SU-DHL-6 (cell line): ENCODE measurements around the gene ITPR2.
"Not testable (repeated sequence)": the region's sequence is repeated elsewhere in the genome, so short reads cannot be mapped to it uniquely, and the experiment has no call there.

ENCODE experiments used
- H2AFZ ChIP-seq: fragments of 200-600 bp; sonication (generic); 2 replicates; pipeline ENCODE4 v1.6.1; 2014; ENCODE audit warnings: low read depth, mild to moderate bottlenecking, moderate library complexity, mixed read lengths, antibody characterized with exemption, low read length; ENCODE audit not compliant: severe bottlenecking
- H3F3A ChIP-seq: fragments of 200-600 bp; shearing (Covaris generic); 2 replicates; pipeline ENCODE4 v1.6.0; 2016; ENCODE audit warnings: antibody characterized with exemption, mild to moderate bottlenecking; ENCODE audit not compliant: insufficient read depth
- H3K27ac ChIP-seq: fragments of 200-600 bp; sonication (generic); 2 replicates; pipeline ENCODE4 v1.5.1; 2016; ENCODE audit warnings: low read depth, mild to moderate bottlenecking, low read length, moderate library complexity, mixed read lengths
- H3K27me3 ChIP-seq: fragments of 200-600 bp; sonication (generic), shearing (Covaris generic); 2 replicates; pipeline ENCODE4 v1.6.0; 2014; ENCODE audit warnings: mild to moderate bottlenecking, low read length
- H3K36me3 ChIP-seq: fragments of 200-600 bp; sonication (generic); 2 replicates; pipeline ENCODE4 v1.6.1; 2014; ENCODE audit warnings: mild to moderate bottlenecking, low read length, mixed read lengths
- H3K4me2 ChIP-seq: fragments of 300-600, 200-600 bp; shearing (Covaris generic), sonication (generic); 2 replicates; pipeline ENCODE4 v1.6.0; 2014; ENCODE audit warnings: low read length, low read depth, mild to moderate bottlenecking; ENCODE audit not compliant: poor library complexity, severe bottlenecking
- H3K4me3 ChIP-seq: fragments of 200-600 bp; sonication (generic); 2 replicates; pipeline ENCODE4 v1.5.1; 2014; ENCODE audit warnings: antibody characterized with exemption, low read length, mild to moderate bottlenecking, mixed read lengths; ENCODE audit not compliant: insufficient read depth, poor library complexity, severe bottlenecking
- H3K79me2 ChIP-seq: fragments of 200-600 bp; sonication (generic); 2 replicates; pipeline ENCODE4 v1.6.1; 2014; ENCODE audit warnings: mild to moderate bottlenecking, low read length, moderate library complexity; ENCODE audit not compliant: insufficient read depth
- H3K9ac ChIP-seq: fragments of 200-600 bp; sonication (generic); 2 replicates; pipeline ENCODE4 v1.7.0; 2014; ENCODE audit warnings: mild to moderate bottlenecking, low read length
- H3K9me2 ChIP-seq: fragments of 200-600 bp; sonication (generic); replicated peaks from 2 replicates; pipeline ENCODE4 v1.6.1; 2014; ENCODE audit warnings: low read length; ENCODE audit not compliant: insufficient read depth
- H3K9me3 ChIP-seq: fragments of 200-600 bp; sonication (generic); 2 replicates; pipeline ENCODE4 v1.6.1; 2014; ENCODE audit warnings: low read length, mixed read lengths; ENCODE audit not compliant: insufficient read depth
- H4K20me1 ChIP-seq: fragments of 200-600 bp; sonication (generic); 2 replicates; pipeline ENCODE4 v1.6.1; 2014; ENCODE audit warnings: low read depth, mild to moderate bottlenecking, antibody characterized with exemption, low read length, moderate library complexity, mixed read lengths
- EZH2phosphoT487 ChIP-seq: fragments of 200-600 bp; sonication (generic), shearing (Covaris generic); conservative IDR thresholded peaks from 2 replicates; pipeline ENCODE4 v1.6.1; 2018; ENCODE audit warnings: mild to moderate bottlenecking, antibody characterized with exemption, low read length, moderate library complexity, mixed read lengths
- TF ChIP-seq, protein P1 (sequence below): fragments of 200-600 bp; sonication (generic); IDR thresholded peaks from one replicate; pipeline ENCODE4 v1.5.1; 2017; ENCODE audit warnings: antibody characterized with exemption, mild to moderate bottlenecking, low read length, moderate library complexity; ENCODE audit not compliant: insufficient read depth, poor library complexity, severe bottlenecking

Gene ITPR2

DNA sequence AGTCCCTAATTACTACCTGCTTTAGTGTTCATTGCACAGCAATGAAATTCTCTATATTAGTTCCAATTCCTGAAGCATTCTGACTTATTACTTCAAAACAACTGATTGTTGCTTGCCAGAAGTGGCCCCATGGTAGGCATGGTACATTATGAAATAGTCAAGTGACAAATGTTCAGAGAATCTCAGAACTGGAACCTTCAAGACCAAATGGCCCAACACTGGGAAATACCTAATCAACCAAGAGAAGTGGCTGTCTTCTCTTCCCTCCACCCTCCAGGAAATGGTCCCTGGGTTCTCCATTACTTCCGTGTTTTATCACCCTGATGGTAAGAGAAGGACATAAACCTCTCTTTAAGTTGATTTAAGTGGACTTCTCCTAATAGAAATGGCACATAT is 49.9 kb downstream of the ITPR2 start:
- TF ChIP-seq EZH2phosphoT487 = no peak
- TF ChIP-seq, protein P1, sequence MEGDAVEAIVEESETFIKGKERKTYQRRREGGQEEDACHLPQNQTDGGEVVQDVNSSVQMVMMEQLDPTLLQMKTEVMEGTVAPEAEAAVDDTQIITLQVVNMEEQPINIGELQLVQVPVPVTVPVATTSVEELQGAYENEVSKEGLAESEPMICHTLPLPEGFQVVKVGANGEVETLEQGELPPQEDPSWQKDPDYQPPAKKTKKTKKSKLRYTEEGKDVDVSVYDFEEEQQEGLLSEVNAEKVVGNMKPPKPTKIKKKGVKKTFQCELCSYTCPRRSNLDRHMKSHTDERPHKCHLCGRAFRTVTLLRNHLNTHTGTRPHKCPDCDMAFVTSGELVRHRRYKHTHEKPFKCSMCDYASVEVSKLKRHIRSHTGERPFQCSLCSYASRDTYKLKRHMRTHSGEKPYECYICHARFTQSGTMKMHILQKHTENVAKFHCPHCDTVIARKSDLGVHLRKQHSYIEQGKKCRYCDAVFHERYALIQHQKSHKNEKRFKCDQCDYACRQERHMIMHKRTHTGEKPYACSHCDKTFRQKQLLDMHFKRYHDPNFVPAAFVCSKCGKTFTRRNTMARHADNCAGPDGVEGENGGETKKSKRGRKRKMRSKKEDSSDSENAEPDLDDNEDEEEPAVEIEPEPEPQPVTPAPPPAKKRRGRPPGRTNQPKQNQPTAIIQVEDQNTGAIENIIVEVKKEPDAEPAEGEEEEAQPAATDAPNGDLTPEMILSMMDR = no peak
- no peaks in the 10 kb centered on the region for H3K36me3 ChIP-seq

DNA sequence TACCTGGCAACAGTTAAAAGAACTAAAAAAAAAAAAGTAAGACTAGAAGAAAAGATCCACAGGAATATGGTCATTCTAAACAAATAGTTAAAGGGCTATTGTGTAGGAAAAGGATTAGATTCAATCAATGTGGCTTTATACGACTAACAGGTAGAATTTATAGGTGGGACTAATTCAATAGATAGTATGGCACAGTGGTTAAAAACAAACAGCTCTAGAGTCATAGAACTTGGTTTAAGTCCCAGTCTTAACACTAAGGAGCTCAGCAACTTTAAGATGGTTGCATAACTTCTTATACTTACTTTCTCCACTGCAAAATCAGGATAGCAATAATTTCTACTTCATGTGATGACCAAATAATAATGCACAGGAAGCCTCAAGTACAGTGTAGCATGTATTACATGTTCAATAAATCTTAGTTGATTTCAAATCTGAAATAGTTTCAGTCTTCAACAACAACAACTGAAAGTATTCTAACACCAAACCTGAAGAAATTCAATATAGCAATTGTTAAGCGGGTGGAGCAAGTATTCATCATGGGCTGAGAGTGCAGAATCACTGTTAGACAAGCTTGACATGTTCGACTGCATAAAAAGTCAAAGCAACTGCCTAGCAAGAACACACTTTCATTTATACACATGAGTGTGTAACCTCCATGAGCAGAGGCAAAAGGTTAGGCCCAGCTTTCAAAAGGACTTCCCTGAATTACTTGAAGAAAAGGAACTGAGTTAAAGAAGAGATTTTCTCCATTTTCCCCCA is 50.4 kb downstream of the ITPR2 start:
- Histone ChIP-seq H3K9ac (no peak overlapping the region), H3K27me3 (no peaks in the 10 kb centered on the region), H3F3A (no peaks in the 10 kb centered on the region), H3K4me3 (no peak overlapping the region), H3K4me2 (no peak overlapping the region), H3K9me2 (no peaks in the 10 kb centered on the region), H2AFZ (no peak overlapping the region), H4K20me1 (no peaks in the 10 kb centered on the region), H3K36me3 (no peaks in the 10 kb centered on the region), H3K9me3 (no peaks in the 10 kb centered on the region), H3K27ac (no peak overlapping the region), H3K79me2 (no peaks in the 10 kb centered on the region)
- no peak for TF ChIP-seq EZH2phosphoT487
- TF ChIP-seq, protein P1 = no peak

More for the DNA sequence above, 49.9 kb downstream of the ITPR2 start:
- H3K4me3 ChIP-seq = no peak overlapping the region
- no peak overlapping the region for H2AFZ ChIP-seq
- no peaks in the 10 kb centered on the region for H3K9me2 ChIP-seq
- H3K79me2 ChIP-seq = no peaks in the 10 kb centered on the region
- H3K27me3 ChIP-seq = no peaks in the 10 kb centered on the region
- H4K20me1 ChIP-seq = no peaks in the 10 kb centered on the region
- H3K9ac ChIP-seq = no peak overlapping the region
- no peaks in the 10 kb centered on the region for H3K9me3 ChIP-seq
- no peaks in the 10 kb centered on the region for H3F3A ChIP-seq
- no peak overlapping the region for H3K27ac ChIP-seq
- H3K4me2 ChIP-seq = no peak overlapping the region

DNA sequence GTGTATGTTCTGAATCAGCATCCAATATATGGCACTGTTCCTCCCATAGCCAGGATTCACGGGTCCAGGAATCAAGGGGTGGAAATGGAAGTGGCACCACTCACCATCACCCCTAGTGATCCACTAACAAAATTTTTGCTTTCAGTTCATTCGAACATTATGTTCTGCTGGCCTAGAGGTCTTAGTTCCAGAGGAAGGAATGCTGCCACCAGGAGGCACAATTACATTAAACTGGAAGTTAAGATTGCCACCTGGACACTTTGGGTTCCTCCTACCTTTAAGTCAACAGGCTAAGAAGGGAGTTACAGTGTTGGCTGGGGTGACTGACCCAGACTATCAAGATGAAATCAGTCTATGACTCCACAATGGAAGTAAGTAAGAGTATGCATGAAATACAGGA is 52.3 kb downstream of the ITPR2 start:
- H4K20me1 ChIP-seq, H3K27me3 ChIP-seq, H3K4me3 ChIP-seq, H3K9ac ChIP-seq, H3K79me2 ChIP-seq, H2AFZ ChIP-seq, H3K36me3 ChIP-seq, H3K9me2 ChIP-seq, H3F3A ChIP-seq, H3K4me2 ChIP-seq, H3K27ac ChIP-seq, H3K9me3 ChIP-seq: not testable (repeated sequence)

DNA sequence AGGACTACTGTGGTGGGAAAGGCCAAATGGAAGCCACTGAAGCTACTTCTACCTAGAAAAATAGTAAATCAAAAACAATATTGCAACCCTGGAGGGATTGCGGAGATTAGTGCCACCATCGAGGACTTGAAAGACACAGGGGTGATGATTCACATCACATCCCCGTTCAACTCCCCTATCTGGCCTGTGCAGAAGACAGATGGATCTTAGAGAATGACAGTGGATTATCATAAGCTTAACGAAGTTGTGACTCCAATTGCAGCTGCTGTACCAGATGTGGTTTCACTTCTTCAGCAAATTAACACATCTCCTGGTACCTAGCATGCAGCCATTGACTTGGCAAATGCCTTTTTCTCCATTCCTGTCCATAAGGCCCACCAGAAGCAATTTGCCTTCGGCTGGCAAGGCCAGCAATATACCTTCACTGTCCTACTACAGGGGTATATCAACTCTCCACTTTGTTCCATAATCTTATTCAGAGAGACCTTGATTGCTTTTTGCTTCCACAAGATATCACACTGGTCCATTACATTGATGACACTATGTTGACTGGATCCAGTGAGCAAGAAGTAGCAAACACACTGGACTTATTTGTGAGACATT is 54.7 kb downstream of the ITPR2 start:
- H3K4me3 ChIP-seq, H3K9me3 ChIP-seq, H3K36me3 ChIP-seq, H3K79me2 ChIP-seq, H4K20me1 ChIP-seq, H2AFZ ChIP-seq, H3K4me2 ChIP-seq, H3K9me2 ChIP-seq, H3K9ac ChIP-seq, H3K27me3 ChIP-seq, H3K27ac ChIP-seq, H3F3A ChIP-seq: not testable (repeated sequence)
